ENCODE data around the gene GDF9.

The GDF9 gene

GRCh38 chr5:132820162-132820754 is 46.0 kb downstream of the GDF9 start:
- TF ChIP-seq CTCF (IDR thresholded peaks at IDR 0.05; ENCODE audit: insufficient read depth, low read length) = peak; percentile 35
- TF ChIP-seq, protein P1, sequence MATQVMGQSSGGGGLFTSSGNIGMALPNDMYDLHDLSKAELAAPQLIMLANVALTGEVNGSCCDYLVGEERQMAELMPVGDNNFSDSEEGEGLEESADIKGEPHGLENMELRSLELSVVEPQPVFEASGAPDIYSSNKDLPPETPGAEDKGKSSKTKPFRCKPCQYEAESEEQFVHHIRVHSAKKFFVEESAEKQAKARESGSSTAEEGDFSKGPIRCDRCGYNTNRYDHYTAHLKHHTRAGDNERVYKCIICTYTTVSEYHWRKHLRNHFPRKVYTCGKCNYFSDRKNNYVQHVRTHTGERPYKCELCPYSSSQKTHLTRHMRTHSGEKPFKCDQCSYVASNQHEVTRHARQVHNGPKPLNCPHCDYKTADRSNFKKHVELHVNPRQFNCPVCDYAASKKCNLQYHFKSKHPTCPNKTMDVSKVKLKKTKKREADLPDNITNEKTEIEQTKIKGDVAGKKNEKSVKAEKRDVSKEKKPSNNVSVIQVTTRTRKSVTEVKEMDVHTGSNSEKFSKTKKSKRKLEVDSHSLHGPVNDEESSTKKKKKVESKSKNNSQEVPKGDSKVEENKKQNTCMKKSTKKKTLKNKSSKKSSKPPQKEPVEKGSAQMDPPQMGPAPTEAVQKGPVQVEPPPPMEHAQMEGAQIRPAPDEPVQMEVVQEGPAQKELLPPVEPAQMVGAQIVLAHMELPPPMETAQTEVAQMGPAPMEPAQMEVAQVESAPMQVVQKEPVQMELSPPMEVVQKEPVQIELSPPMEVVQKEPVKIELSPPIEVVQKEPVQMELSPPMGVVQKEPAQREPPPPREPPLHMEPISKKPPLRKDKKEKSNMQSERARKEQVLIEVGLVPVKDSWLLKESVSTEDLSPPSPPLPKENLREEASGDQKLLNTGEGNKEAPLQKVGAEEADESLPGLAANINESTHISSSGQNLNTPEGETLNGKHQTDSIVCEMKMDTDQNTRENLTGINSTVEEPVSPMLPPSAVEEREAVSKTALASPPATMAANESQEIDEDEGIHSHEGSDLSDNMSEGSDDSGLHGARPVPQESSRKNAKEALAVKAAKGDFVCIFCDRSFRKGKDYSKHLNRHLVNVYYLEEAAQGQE (IDR thresholded peaks at IDR 0.05; ENCODE audit: insufficient replicate concordance, low read depth) = no peak
- Histone ChIP-seq H3K27ac (replicated peaks) (no peak overlapping the region), H3K27me3 (ENCODE audit: insufficient read depth, poor library complexity, severe bottlenecking) (peaks cover 2% of the 10 kb centered on the region), H3K4me3 (replicated peaks; ENCODE audit: insufficient read depth, low read length) (no peak overlapping the region)
- peak in 1 of 2 experiments; percentile 80 for DNase-seq (ENCODE audit: low read depth in 1 of 2, low spot score in 1 of 2)

DNA sequence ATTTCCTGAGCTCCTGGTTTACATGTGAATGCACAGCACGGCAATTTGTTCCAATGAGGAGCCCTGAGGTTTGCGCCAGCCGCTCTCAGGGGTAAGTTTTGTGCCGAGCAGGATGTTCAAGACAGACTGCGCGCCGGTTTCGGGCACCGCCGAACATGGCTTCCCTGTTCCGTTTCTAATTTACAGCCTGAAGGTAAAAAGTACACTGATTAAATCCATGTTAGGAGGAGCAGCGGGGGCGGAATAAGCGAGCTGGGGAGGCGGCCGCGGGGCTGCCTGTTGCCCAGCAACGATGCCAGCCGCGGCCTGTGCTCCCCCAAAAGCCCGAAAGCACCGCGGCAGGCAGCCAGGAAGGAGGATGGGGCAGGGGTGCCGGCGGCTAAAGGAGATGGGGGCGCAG is 46.8 kb downstream of the GDF9 start:
- TF ChIP-seq, protein P1 (IDR thresholded peaks at IDR 0.05; ENCODE audit: insufficient replicate concordance, low read depth) = no peak
- TF ChIP-seq GABPA (IDR thresholded peaks at IDR 0.05; ENCODE audit: low read depth) (no peak), SPI1 (IDR thresholded peaks at IDR 0.05; ENCODE audit: borderline replicate concordance, low read depth) (no peak), POLR2AphosphoS5 (IDR thresholded peaks at IDR 0.05; ENCODE audit: low read depth) (no peak), CTCF (IDR thresholded peaks at IDR 0.05; ENCODE audit: insufficient read depth, low read length) (no peak)
- H3K4me3 ChIP-seq (replicated peaks; ENCODE audit: insufficient read depth, low read length) = no peak overlapping the region
- H3K27ac ChIP-seq (replicated peaks) = no peak overlapping the region
- no peaks in the 10 kb centered on the region for H3K27me3 ChIP-seq (ENCODE audit: insufficient read depth, poor library complexity, severe bottlenecking)
- DNase-seq (ENCODE audit: low read depth in 1 of 2, low spot score in 1 of 2) = no peak

- TF ChIP-seq GABPA (IDR thresholded peaks at IDR 0.05; ENCODE audit: low read depth) (no peak), POLR2AphosphoS5 (IDR thresholded peaks at IDR 0.05; ENCODE audit: low read depth) (no peak), CTCF (IDR thresholded peaks at IDR 0.05; ENCODE audit: insufficient read depth, low read length) (no peak), SPI1 (IDR thresholded peaks at IDR 0.05; ENCODE audit: borderline replicate concordance, low read depth) (no peak)
- TF ChIP-seq, protein P1 (IDR thresholded peaks at IDR 0.05; ENCODE audit: insufficient replicate concordance, low read depth) = no peak
- no peak for DNase-seq (ENCODE audit: low read depth in 1 of 2, low spot score in 1 of 2)
- Histone ChIP-seq H3K27ac (replicated peaks) (no peak overlapping the region), H3K27me3 (ENCODE audit: insufficient read depth, poor library complexity, severe bottlenecking) (peaks cover 2% of the 10 kb centered on the region), H3K4me3 (replicated peaks; ENCODE audit: insufficient read depth, low read length) (no peak overlapping the region)
Observed at GRCh38 chr5:132817011-132817410, 49.3 kb downstream of the GDF9 start.
